Keratinocyte (primary cell): Measurements from ENCODE around the gene FCN3. TPM values are rescaled to one million over a fixed set of nuclear protein-coding genes. Genes with fewer than 3 reads are reported as not detected.

Source experiments
- DNase-seq: peaks from one replicate; pipeline ENCODE4 v3.0.0-alpha.2; 2011; ENCODE audit warnings: low read depth, missing footprints, low spot score
- FAIRE-seq: peaks from 2 replicates; lab custom pipeline; 2011; peaks lifted over from hg19 to GRCh38; lab: Jason Lieb, UNC
- H2AFZ ChIP-seq: 2 replicates; pipeline ENCODE4 v1.6.0; 2012; ENCODE audit warnings: low read length, control low read depth, inconsistent platforms; ENCODE audit not compliant: control insufficient read depth
- H3K27ac ChIP-seq: 2 replicates; pipeline ENCODE4 v1.5.1; 2011; ENCODE audit warnings: low read length; ENCODE audit not compliant: control insufficient read depth, insufficient read depth
- H3K27me3 ChIP-seq: 3 replicates; pipeline ENCODE4 v1.6.0; 2011; ENCODE audit warnings: low read length; ENCODE audit not compliant: control insufficient read depth, insufficient read depth; ENCODE audit errors: extremely low read depth
- H3K36me3 ChIP-seq, 2 experiments: 2 replicates in 1 of 2; 3 replicates in 1 of 2; pipeline ENCODE4 v1.5.1; 2011; ENCODE audit warnings: low read length in 2 of 2, mild to moderate bottlenecking in 1 of 2; ENCODE audit not compliant: control insufficient read depth in 2 of 2, insufficient read depth in 2 of 2; ENCODE audit errors: extremely low read depth in 1 of 2
- H3K4me1 ChIP-seq: 3 replicates; pipeline ENCODE4 v1.5.1; 2011; ENCODE audit warnings: low read length; ENCODE audit not compliant: control insufficient read depth, insufficient read depth; ENCODE audit errors: extremely low read depth
- H3K4me2 ChIP-seq: 3 replicates; pipeline ENCODE4 v1.6.0; 2011; ENCODE audit warnings: low read depth, low read length; ENCODE audit not compliant: control insufficient read depth, insufficient read depth; ENCODE audit errors: extremely low read depth
- H3K4me3 ChIP-seq, 3 experiments: fragments of 200-600 bp in 1 of 3; sonication (generic) in 1 of 3; 2 replicates in 2 of 3; 3 replicates in 1 of 3; pipeline ENCODE4 v1.5.1; 2011 to 2016; ENCODE audit warnings: low read length in 3 of 3, mild to moderate bottlenecking in 3 of 3, control low read depth in 2 of 3, inconsistent platforms in 1 of 3, low read depth in 1 of 3, mixed read lengths in 1 of 3, mixed run types in 1 of 3, moderate library complexity in 1 of 3; ENCODE audit not compliant: control insufficient read depth in 2 of 3, insufficient read depth in 2 of 3; ENCODE audit errors: extremely low read depth in 1 of 3
- H3K79me2 ChIP-seq: 2 replicates; pipeline ENCODE4 v1.6.0; 2012; ENCODE audit warnings: low read length; ENCODE audit not compliant: control insufficient read depth, insufficient read depth
- H3K9ac ChIP-seq: 3 replicates; pipeline ENCODE4 v1.6.0; 2011; ENCODE audit warnings: low read length; ENCODE audit not compliant: control insufficient read depth, insufficient read depth; ENCODE audit errors: extremely low read depth
- H3K9me1 ChIP-seq: 3 replicates; pipeline ENCODE4 v1.6.0; 2011; ENCODE audit warnings: low read length; ENCODE audit not compliant: control insufficient read depth, insufficient read depth; ENCODE audit errors: extremely low read depth
- H3K9me3 ChIP-seq: 2 replicates; pipeline ENCODE4 v1.5.1; 2012; ENCODE audit warnings: low read depth, low read length; ENCODE audit not compliant: control insufficient read depth
- H4K20me1 ChIP-seq: 3 replicates; pipeline ENCODE4 v1.6.0; 2011; ENCODE audit warnings: low read length; ENCODE audit not compliant: control insufficient read depth, insufficient read depth; ENCODE audit errors: extremely low read depth
- CTCF ChIP-seq, 3 experiments: IDR thresholded peaks in 1 of 3; conservative IDR thresholded peaks in 1 of 3; optimal IDR thresholded peaks in 1 of 3; 2 replicates in 2 of 3; 3 replicates in 1 of 3; pipeline versions ENCODE3 to v1.5.1; 2011; ENCODE audit warnings: low read length in 3 of 3, mild to moderate bottlenecking in 3 of 3, moderate library complexity in 2 of 3, control low read depth in 1 of 3, inconsistent platforms in 1 of 3; ENCODE audit not compliant: insufficient read depth in 2 of 3; ENCODE audit errors: extremely low read depth in 1 of 3
- EZH2 ChIP-seq: IDR thresholded peaks from one replicate; pipeline ENCODE4 v1.6.1; 2012; ENCODE audit warnings: inconsistent platforms, mild to moderate bottlenecking, low read length, moderate library complexity
- dilution Hi-C: fragments of 300-500 bp; cut with MboI; formaldehyde crosslinking; loops from one replicate; pipeline ENCODE4 v1.7.0; 2020; ENCODE audit warnings: low sequenced_read_pairs; ENCODE audit not compliant: extremely low pct_ligation_motif_present
- polyA plus RNA-seq, 5 experiments: library from polyadenylated mRNA; depleted of rRNA in 3 of 5; stranded (reverse) in 3 of 5; stranded (forward) in 1 of 5; unstranded in 1 of 5; fragments of >200 nt; gene quantifications; 1 replicate in 1 of 5; 2 replicates in 3 of 5; 3 replicates in 1 of 5; pipeline versions ENCODE4 v1.2.1 to v1.2.3, GENCODE V29; 2011 to 2012; ENCODE audit warnings: missing spikeins in 2 of 5, low read depth in 1 of 5, low replicate concordance in 1 of 5

FCN3 gene
- polyA plus RNA-seq, 1 donor (not counting 4 experiments of a cell fraction or from before 2014, with no cell fraction given) = not detected

GRCh38 chr1:27346357-27346756 is 28.3 kb downstream of the FCN3 start:
- no peak for FAIRE-seq
- Histone ChIP-seq H3K4me1 (peaks cover 39% of the 10 kb centered on the region), H3K9ac (no peak overlapping the region), H3K36me3 (peaks cover 11% of the 10 kb centered on the region in 2 experiments), H2AFZ (no peak overlapping the region), H3K4me2 (no peak overlapping the region), H3K9me3 (no peaks in the 10 kb centered on the region), H3K79me2 (peaks cover 10% of the 10 kb centered on the region), H3K27ac (no peak overlapping the region), H4K20me1 (no peaks in the 10 kb centered on the region), H3K27me3 (no peaks in the 10 kb centered on the region), H3K9me1 (no peaks in the 10 kb centered on the region), H3K4me3 (no peak overlapping the region)
- no peak for DNase-seq
- TF ChIP-seq EZH2 (no peak), CTCF (optimal IDR thresholded peaks at IDR 0.05 in 1 of 3, IDR thresholded peaks at IDR 0.05 in 1 of 3, conservative IDR thresholded peaks at IDR 0.05 in 1 of 3; ENCODE audit: extremely low read depth in 1 of 3, insufficient read depth in 2 of 3, low read length in 3 of 3) (no peak)
- dilution Hi-C loops = no loop called here

GRCh38 chr1:27345272-27345671 is 29.4 kb downstream of the FCN3 start:
- Histone ChIP-seq H3K9ac (no peak overlapping the region), H3K79me2 (peaks cover 10% of the 10 kb centered on the region), H3K36me3 (peaks cover 7 to 9% of the 10 kb centered on the region in 2 experiments), H3K27ac (no peak overlapping the region), H4K20me1 (no peaks in the 10 kb centered on the region), H3K9me1 (no peaks in the 10 kb centered on the region), H3K9me3 (no peaks in the 10 kb centered on the region), H2AFZ (no peak overlapping the region), H3K27me3 (no peaks in the 10 kb centered on the region), H3K4me2 (no peak overlapping the region), H3K4me3 (no peak overlapping the region), H3K4me1 (peaks cover 46% of the 10 kb centered on the region)
- dilution Hi-C loops = no loop called here
- no peak for FAIRE-seq
- TF ChIP-seq EZH2 (no peak), CTCF (optimal IDR thresholded peaks at IDR 0.05 in 1 of 3, IDR thresholded peaks at IDR 0.05 in 1 of 3, conservative IDR thresholded peaks at IDR 0.05 in 1 of 3; ENCODE audit: extremely low read depth in 1 of 3, insufficient read depth in 2 of 3, low read length in 3 of 3) (no peak)
- DNase-seq = no peak
